ENCODE results near the gene OTUD4.
"Not testable (repeated sequence)": the region's sequence is repeated elsewhere in the genome, so short reads cannot be mapped to it uniquely, and the experiment has no call there.

Gene OTUD4

DNA sequence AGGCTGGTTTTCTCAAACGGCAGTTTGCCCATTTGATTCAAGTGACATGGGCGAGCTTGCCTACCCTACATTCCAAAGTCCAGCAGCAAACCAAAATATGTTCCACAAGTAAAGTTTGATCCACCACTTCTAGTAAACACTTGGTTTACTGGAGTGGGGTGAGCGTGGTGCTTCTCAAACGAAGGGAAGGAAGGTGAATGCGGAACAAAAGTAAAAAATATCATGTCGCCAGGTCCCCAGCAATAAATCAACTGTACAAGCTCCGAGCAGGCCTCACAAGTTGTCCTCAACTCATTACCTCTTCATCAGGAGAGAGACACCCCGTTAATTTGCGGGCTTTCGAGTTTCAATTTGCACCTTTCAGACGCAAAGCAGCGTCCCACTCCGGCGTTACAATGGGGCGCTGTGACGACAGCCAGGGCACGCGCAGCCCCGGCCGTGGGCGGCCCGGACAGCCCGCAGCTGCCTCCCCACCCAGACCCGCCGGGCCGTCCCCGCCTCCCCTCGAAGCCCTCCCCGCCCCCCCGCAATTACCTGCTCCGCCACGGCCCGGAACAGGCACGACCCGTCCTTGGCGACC is 1.0 kb downstream of the OTUD4 start:
- no peak for DNase-seq

DNA sequence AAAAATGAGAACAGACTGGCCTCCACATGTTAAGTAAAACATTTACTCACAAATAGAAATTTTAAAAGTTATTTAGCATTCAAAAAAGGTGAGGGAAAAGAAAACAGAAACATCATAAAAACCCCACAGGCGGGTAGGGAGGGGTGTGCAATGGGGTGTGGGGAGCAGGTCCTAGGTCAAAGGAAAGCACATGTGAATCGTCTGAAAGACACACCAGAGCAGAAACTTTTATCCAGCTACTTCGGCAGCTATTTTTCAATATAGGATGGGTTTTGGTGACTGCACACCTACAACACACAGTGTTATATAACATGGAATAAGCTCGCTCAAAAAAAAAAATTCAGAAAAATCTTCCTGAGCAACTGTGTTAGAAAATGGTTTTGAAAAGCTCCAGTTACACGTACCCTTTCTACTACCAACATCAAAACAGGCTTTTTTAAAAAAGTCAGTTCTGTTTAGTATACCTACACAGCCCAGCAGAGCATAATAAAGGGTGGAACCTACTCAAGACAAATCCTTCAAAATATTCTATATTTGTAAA is 1.6 kb downstream of the OTUD4 start:
- no peak for DNase-seq

- no peak for DNase-seq
Observed at GRCh38 chr4:145177906-145178538, 2.4 kb downstream of the OTUD4 start.

- no peak for DNase-seq
Observed at GRCh38 chr4:145177511-145177905, 2.9 kb downstream of the OTUD4 start.

DNA sequence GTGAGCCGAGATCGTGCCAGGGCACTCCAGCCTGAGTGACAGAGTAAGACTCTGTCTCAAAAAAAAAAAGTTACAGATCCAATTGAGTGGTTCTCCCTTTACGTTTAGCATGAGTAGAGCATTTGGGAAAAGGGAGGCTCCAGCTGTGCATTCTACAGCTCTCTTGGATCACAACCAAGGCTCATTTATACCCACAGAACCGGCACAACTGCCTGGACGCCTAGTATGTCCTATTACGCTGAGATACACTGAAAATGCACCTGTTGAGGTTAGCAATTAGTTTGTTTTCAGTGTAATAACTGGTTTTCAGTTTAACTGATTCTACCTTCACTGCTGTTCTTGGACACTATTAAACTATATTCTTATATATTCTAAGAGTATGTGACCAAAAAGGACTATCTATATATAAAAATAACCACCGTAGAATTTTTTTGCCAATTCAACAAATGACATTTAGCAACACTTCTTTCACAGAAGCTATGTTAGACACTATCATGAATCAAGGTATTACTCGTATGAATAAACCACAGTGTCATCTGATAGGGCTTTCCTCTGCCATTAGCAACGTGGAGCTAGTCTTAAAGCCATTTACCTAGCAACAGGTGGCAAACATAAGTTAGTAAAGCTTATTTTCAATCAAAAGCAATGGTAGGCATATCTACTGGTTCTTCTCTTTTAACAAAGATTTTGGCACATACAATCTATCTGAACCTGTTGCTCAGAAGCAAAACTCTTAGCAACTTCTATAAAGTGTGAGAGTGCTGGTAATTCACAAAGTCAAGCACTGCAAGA is 3.6 kb downstream of the OTUD4 start:
- no peak for DNase-seq

- no peak for DNase-seq
Observed at GRCh38 chr4:145171911-145172310, 8.5 kb downstream of the OTUD4 start.

GRCh38 chr4:145170223-145170622 is 10.2 kb downstream of the OTUD4 start:
- DNase-seq, result no peak

- DNase-seq, result no peak
Observed at GRCh38 chr4:145168581-145169187, 11.7 kb downstream of the OTUD4 start.

DNA sequence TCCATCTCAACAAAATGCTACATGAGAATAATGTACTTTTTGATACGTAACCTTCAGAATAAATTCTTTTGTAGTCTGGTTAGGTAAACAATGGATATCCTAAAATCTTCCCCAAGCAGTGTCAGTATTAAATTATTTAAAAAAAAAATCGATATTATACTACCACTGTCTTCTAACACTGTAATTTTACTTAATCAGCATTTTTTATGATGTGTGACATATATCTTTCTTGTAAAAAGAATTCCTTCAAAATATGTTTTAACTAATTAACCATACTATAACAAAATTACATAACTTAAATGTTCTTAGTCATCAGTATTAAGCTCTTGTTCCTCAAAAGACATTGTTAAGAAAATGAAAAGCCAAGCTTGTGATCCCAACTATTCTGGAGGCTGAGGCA is 12.5 kb downstream of the OTUD4 start:
- DNase-seq, result no peak

- DNase-seq, result no peak
Observed at GRCh38 chr4:145161549-145161948, 18.8 kb downstream of the OTUD4 start.

GRCh38 chr4:145156986-145157385 is 23.4 kb downstream of the OTUD4 start:
- DNase-seq, result no peak

DNA sequence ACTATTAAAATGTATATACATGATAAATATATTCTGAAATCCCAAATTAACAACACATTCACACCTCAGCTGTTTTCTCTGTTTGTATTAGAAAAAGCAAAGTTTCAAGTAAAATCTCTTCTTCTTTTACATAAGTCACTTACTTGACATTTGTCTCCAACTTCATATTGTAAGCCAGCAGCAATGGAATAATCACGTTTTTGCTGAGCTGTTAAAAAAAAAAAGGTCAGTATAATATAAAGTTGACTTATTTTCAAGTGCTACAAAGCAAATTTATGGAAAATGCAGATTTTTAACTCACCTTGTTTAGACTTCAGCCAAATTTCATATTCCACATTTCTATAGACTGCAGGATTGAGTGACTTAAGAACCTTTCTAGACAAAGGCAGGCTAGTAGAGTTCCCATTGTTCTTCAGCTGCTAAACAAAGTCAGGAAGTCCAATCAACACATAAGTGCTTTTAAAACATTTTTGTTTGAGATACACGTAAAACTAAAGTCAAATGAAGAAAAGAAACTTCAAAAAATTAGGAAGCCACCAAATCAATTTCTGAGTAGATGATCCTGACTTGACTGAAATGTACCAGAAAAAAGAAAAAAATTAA is 25.0 kb downstream of the OTUD4 start:
- DNase-seq, result no peak

GRCh38 chr4:145154573-145154972 is 25.8 kb downstream of the OTUD4 start:
- peak in 1 of 2 experiments; percentile 1 for DNase-seq

- no peak for DNase-seq
Observed at GRCh38 chr4:145153904-145154298, 26.5 kb downstream of the OTUD4 start.

GRCh38 chr4:145153181-145153903 is 27.0 kb downstream of the OTUD4 start:
- DNase-seq, result no peak

GRCh38 chr4:145148980-145149379 is 31.4 kb downstream of the OTUD4 start:
- DNase-seq, result no peak

DNA sequence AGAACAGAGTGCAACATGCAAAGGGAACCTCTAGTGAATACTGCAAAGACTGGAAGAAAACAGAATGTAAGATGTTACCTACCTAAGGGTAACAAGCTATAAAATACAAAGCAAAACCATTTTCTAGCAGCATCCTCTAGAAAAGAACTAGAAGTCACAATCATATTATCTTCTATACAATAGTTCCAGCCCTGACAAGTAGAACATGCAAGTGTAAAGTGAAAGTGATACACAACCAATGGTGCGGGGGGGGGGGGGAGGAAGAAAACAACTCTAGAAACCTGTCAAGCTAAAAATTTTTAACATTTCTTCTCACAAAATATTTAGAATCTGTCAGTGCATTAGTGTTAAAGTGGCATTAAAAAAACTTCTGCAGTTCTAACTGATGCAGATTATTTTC is 44.2 kb downstream of the OTUD4 start:
- DNase-seq, result not testable (repeated sequence)

- no peak for DNase-seq
Observed at GRCh38 chr4:145132511-145133098, 47.8 kb downstream of the OTUD4 start.

DNA sequence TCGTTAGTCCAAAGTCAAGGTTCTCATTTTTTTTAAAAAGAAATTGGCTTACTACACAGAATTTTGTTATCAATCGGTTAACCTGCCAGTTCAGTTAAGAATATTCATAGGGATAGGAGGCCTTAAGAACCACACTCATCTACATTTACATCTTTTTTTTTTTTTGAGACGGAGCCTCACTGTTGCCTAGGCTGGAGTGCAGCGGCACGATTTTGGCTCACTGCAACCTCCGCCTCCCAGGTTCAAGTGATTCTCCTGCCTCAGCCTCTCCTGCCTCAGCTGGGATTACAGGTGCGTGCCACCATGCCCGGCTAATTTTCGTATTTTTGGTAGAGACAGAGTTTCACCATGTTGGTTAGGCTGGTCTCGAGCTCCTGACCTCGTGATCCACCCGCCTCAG is 48.5 kb downstream of the OTUD4 start:
- no peak for DNase-seq

DNA sequence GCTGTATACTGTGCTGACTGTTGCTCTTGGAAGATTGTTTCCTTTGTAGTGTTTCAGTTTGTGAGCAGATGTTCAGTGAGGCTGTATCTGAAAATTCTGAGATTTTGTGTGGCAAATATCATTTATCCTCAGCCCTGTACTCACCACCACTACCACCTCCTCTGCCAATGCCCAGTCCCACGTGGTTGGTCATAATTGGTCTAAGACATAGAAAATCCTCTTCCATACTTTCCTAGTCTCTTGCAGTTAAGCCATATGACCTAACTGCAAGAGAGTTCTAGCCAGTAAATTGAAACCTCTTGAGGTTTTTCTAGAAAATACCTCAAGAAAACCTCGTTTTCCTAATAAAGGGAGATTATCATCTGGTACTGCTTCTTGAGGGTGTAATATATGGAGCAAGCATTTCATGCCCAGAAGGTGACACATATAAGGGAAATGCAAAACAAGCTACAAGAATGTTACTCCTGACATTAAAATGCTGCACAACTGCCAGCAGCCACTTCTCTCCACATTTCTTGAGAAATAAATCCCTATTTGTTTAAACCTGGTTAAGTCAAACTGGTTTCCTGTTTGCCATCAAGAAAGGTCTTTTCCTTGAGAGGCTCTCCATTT is 49.5 kb downstream of the OTUD4 start:
- no peak for DNase-seq

DNA sequence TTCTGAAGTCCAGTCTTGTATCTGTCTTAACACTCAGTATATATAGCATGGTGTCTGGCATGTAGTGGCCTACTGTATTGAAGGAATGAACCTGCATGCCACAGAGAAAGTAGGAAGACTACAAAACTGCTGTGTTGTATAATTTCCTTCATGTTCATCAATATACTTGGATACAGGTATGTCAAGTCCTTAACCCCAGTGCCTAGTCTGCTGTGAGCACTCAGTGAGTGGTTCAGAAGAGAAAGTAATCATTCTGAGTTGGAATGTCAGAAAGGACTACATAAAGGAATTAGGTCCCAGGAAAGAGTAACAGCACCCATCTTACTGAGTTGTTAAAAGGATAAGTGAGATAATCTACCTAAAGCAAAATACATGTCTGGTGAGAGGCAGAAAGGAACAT is 50.3 kb downstream of the OTUD4 start:
- DNase-seq, result no peak

GRCh38 chr4:145125396-145125795 is 55.0 kb downstream of the OTUD4 start:
- no peak for DNase-seq

All from SHP77 (cell line).